ENCODE measurements around the gene LLGL2.

Gene LLGL2

GRCh38 chr17:75594499-75595283, 69.2 kb downstream of the LLGL2 start:
- no peak for DNase-seq

- DNase-seq: no peak
These were observed 69.9 kb downstream of the LLGL2 start for GRCh38 chr17:75595284-75595919.

- no peak for DNase-seq
These were observed 70.4 kb downstream of the LLGL2 start for GRCh38 chr17:75595920-75596313.

- no peak for DNase-seq
These were observed 71.0 kb downstream of the LLGL2 start for GRCh38 chr17:75596320-75597087.

GRCh38 chr17:75601057-75601987, 75.8 kb downstream of the LLGL2 start:
- no peak for DNase-seq

GRCh38 chr17:75602644-75603043, 77.1 kb downstream of the LLGL2 start:
- no peak for DNase-seq

GRCh38 chr17:75603123-75603522, 77.6 kb downstream of the LLGL2 start:
- no peak for DNase-seq

- no peak for DNase-seq
These were observed 78.7 kb downstream of the LLGL2 start for GRCh38 chr17:75604034-75604695.

GRCh38 chr17:75605790-75606189, 80.3 kb downstream of the LLGL2 start:
- no peak for DNase-seq

GRCh38 chr17:75607086-75607485, 81.6 kb downstream of the LLGL2 start:
- DNase-seq: no peak

GRCh38 chr17:75610103-75610984, 84.8 kb downstream of the LLGL2 start:
- DNase-seq: no peak

- DNase-seq: no peak
These were observed 86.4 kb downstream of the LLGL2 start for GRCh38 chr17:75611851-75612429.

- no peak for DNase-seq
These were observed 87.6 kb downstream of the LLGL2 start for GRCh38 chr17:75612906-75613626.

- no peak for DNase-seq
These were observed 88.5 kb downstream of the LLGL2 start for GRCh38 chr17:75614006-75614405.

- DNase-seq: no peak
These were observed 89.2 kb downstream of the LLGL2 start for GRCh38 chr17:75614556-75615270.

- DNase-seq: no peak
These were observed 89.8 kb downstream of the LLGL2 start for GRCh38 chr17:75615301-75615700.

- DNase-seq: no peak
These were observed 91.1 kb downstream of the LLGL2 start for GRCh38 chr17:75616521-75617122.

GRCh38 chr17:75617218-75617617, 91.7 kb downstream of the LLGL2 start:
- DNase-seq: no peak

- DNase-seq: no peak
These were observed 92.2 kb downstream of the LLGL2 start for GRCh38 chr17:75617675-75618074.

Data from NCI-H2107 (cell line).